Activated CD8-positive, alpha-beta memory T cell treated with anti-CD3 and anti-CD28 coated beads, Interleukin-2, amount 50 U/mL, for 1 hour (primary cell): ENCODE data around the gene ASGR2.
"Not testable (repeated sequence)": the region's sequence is repeated elsewhere in the genome, so short reads cannot be mapped to it uniquely, and the experiment has no call there.

Experiments used
- DNase-seq: peaks from one replicate; pipeline ENCODE4 v3.0.0-alpha.2; 2020; ENCODE audit errors: extremely low read depth

Gene ASGR2

GRCh38 chr17:7124923-7125322, 10.3 kb upstream of the ASGR2 start:
- no peak for DNase-seq

- DNase-seq, result no peak
These were observed 9.2 kb upstream of the ASGR2 start for GRCh38 chr17:7123844-7124243.

GRCh38 chr17:7122381-7122780, 7.8 kb upstream of the ASGR2 start:
- DNase-seq, result no peak

GRCh38 chr17:7120635-7121034, 6.0 kb upstream of the ASGR2 start:
- not testable (repeated sequence) for DNase-seq

DNA sequence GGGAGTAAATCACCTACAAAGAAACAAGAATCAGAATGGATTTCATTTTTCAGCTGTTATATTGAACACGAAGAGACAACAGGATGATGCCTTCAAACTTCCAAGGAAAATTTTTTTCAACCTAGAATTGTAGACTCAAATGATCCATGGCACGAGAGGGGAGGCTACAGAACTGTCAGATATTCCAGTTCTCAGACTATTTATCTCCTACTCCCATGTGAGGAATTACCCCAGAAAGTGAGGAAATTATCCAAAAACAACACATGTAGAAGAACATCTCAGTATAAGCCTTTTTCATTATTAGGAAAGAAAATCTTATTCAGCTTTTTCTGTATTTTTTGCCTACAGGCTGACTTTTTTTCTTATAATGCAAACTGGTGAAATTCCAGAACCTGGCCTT, 5.5 kb upstream of the ASGR2 start:
- DNase-seq, result no peak

GRCh38 chr17:7119314-7119713, 4.7 kb upstream of the ASGR2 start:
- no peak for DNase-seq

DNA sequence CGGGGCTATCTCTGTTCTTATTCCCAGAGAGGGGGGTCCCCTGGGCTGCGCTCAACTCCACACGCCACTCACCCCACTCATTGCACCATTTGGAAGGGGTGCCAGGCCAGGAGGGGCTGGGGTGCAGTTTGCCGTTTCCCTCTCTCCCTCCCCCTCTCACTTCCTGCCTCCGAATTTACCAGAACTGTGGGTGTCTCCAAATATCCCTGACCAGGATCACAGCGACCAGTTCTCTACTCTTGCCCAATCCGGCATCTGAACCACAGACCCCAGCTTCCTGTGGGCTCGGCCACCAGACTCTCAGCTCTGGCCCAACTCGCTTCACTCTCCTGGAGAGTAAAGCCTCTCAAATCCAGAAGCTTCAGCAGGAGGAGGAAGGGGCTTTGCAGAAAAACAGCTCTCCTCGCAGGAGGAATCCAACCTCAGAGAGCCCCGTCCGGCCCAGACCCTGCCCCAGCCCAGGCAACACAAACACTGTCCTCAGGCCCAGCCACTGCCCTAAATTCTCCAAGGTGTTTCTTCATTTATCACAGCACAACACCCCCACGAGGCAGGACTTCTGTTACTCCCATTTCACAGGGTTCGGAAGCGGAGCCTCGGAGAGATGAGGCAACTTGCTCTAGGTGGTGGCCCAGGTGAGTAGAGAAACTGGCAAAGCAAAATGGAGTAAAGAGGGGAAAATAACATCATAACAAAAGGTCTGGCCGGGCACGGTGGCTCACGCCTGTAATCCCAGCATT, 423 bp upstream of the ASGR2 start:
- no peak for DNase-seq

DNA sequence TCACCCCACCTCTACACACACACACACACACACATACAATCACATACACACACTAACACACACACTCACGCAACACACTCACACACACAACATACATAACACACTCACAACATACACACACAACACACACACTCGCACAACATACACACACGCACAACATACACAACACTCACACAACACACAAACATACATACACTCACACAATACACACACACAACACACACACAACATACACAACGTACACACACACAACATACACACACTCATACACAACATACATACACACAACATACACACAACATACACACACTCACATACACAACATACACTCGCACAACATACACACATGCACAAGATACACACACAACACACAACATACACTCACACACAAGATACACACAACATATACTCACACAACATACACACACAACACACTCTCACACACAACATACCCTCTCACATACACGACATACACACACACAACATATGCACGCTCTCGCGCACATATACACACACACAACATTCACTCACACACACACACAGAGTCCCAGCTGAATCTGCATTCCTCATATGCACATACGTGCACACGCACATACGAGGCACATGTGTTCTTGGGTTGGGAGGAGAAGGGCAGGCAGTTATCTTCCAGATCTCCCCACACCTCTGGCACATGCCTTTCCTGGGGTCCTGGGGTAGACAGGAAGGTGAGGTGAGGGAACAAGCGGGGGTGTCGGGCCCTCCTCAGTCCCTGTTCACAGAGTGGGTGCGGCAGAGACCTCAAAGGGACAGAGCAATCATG, 1.1 kb downstream of the ASGR2 start:
- DNase-seq, result no peak

DNA sequence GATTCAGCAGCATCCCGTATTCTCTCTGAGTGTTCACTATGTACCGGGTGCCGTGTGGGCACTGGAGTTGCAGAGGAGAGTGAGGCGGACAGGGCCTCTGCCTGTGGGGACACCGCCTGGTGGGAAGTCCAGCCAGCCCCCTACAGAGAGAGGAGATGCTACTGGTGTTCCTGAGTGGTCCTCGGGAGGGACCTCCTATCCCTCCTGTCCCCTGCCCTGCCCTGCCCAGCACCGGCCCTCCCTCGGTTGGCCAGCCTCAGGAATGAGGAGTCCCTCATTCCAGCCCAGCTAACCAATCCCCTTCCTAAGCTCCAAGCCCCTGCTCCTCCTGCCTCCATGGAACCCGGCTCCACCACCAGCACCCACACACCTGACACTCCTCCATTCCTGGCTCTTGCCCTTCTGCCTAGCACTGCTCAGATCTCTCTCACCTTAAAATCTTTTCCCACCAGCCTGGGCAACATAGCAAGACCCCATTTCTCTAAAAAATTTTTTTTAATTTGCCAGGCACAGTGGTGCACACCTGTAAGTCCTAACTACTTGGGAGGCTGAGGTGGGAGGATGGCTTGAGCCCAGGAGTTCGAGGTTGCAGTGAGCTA, 2.0 kb downstream of the ASGR2 start:
- DNase-seq, result no peak

- DNase-seq, result no peak
These were observed 2.7 kb downstream of the ASGR2 start for GRCh38 chr17:7111784-7112509.

GRCh38 chr17:7110617-7111306, 3.9 kb downstream of the ASGR2 start:
- DNase-seq, result no peak

DNA sequence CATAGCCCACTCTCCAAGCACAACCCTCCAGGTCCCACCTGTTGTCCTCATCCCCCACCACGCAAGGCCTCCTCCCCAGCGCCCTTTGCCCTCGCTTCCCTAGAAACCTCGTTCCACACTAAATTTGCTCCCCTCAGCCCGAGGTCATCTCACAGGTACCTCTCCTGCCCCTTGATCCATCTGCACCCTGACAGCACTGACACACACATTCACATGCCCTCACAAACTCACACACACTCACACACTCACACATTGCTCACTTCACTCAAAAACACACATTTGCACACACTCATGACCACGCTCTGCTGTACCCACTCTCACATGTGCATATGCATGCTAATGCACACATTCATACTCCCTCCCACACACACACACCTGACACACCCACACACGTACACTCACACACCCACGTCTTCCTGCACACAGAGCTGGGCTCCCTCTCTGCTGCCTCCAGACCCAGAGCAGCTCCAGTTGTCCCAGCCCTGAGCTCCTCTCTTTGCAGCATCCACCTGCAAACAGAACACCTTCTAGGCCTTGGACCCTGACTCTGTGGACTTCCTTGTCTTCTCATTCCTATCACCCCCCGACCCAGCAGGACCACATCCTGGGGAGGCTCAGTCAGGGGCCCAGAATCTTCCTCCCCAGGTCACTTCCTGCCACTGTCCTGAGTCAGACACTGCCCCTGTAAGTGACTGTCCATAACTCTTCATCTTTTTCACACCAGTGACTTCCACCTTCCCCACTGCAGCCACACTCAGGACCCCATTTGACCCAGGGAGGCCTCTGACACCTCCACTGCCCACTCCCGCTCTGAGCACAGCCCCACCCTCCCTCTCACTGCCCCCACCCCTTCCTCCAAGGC, 4.9 kb downstream of the ASGR2 start:
- no peak for DNase-seq

DNA sequence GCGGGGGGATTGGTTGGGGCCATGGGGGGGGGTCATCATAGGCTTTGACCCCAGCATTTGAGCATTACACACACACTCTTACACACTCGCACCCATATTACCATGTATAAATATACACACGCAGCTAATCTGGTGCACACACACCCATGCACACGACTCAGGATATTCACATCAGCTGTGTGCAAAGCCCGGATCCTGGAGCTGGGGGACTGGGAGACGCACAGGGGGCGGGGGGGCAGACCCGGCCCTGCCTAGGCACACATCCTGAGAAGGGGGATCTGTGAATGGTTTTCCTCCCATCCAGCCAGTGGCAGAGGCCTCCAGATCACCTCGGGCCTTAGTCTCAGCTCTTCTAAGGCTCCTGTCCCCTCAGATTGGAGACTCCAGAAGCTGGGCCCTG, 5.6 kb downstream of the ASGR2 start:
- no peak for DNase-seq

DNA sequence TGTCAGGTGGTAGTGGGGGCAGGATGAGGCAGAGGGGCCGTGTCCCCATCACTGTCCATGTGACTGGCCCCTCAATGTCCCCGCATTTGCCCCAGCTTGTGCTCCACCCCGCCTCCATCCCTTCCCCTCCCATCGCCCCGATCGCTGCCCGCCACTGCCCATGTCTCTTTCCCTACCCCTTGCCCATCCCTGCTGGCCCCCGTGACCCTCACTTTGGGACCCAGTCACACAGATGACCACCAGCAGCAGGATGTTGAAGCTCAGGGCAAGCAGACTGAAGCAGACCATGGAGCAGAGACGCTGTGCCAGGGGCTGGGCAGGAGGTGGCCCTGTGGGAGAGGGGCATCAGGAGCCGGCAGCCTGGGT, 6.1 kb downstream of the ASGR2 start:
- no peak for DNase-seq

DNA sequence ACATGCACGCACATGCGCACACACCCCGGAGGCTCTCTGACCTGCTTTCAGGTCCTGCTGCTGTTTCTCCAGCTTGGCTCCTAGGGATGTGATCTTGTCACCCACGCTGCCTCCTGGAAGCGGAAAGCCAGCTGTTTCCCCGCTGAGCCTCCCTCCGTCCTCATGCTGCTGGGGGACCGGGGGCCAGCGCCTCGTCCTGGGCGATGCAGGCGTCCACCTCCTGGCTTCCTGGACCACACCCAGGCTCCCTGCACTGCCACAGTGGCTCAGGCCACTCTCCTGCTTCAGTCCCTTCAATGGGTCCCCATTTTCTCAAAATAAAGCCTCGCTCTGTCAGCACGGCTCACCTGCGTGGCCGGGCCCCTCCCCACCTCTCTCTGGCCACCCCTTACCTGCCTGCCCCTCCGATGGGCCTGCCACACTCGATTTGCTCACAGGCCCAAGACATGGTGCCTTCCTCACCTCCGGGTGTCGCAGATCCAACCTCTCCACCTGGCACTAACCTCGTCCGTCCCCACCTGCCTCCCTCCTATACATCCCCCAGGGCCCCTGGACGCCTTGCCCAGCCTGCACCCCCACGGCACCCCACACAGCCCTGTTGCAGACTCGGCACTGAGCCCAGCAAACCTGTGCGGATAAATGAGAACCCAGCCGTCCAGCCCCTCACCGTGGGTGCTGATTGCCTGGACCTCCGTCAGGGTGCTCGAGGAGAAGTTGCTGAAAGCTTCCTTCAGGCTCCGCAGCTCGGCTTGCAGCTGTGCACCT, 6.6 kb downstream of the ASGR2 start:
- no peak for DNase-seq

DNA sequence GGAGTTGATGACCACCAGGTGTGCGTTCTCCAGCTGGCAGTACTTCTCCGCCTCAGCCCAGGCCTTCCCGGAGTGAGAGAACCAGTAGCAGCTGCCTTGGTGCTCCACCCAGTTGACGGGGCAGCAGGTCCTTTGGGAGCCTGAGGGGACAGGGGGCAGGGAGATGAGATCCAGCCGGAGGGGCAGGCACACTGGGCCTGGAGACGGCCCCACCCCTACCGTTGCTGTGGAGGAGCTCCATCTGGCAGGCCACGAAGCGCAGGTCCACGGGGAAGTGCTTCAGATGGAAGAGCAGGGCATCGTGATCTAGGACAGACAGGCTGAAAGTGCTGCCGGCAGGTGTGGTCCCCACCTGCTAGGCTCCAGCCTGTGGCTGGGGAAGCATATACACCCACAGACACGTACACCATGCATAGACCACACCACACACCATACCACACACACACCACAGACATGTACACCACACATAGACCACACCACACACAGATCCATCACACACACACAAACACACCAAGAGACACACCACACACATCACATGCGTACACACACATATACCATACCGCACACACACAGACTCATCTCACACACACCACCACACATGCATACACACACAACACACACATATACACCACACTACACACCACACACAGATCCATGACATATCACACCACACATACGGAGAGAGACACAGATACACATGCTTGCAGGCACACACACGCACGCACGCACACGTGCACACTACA, 7.4 kb downstream of the ASGR2 start:
- DNase-seq, result no peak

DNA sequence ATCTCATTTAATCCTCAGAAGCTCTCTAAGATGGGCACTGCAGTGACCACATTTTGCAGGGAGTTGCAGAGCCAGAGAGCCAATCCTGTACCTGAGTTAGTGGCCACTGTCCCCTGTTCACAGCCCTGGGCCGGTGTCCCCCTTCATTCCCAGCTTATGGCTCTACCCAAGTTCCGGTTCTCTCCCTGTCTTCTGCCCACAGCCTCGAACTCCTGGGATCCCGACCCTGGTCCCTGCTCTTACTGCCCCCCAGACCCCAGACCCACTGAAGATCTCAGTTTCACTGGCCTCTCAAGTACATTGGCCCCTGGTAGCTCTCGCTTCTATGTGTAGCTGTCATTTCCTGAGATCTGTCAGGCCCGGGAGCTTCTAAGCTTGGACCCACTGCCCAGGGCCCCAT, 12.2 kb downstream of the ASGR2 start:
- DNase-seq, result no peak

GRCh38 chr17:7101531-7101930, 13.1 kb downstream of the ASGR2 start:
- no peak for DNase-seq

DNA sequence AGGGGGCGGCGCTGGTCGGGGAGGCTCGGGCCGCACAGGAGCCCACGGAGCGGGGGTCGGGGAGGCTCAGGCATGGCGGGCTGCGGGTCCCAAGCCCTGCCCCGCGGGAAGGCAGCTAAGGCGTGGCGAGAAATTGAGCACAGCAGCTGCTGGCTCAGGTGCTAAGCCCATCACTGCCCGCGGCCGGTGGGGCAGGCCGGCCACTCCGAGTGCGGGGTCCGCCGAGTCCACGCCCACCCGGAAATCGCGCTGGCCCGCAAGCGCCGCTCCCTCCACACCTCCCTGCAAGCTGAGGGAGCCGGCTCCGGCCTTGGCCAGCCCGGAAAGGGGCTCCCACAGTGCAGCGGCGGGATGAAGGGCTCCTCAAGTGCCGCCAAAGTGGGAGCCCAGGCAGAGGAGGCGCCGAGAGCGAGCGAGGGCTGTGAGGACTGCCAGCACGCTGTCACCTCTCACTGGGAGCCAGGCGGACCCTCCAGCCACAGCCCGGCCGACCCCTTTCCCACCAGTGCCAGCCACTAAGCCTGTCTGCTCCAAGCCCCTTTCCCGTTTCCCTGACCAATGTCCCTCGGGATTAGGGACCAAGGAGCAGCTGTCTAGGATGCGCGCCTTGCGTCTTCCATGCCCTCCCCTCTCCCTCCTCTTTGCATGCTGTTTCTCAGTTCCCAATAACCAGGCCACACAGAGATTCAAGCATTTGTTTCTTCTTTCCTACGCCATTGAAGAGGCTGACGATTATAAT, 13.8 kb downstream of the ASGR2 start:
- not testable (repeated sequence) for DNase-seq
